Naive thymus-derived CD8-positive, alpha-beta T cell (primary cell): ENCODE data around the gene MMP20. TPM values are rescaled to one million over a fixed set of nuclear protein-coding genes. Genes with fewer than 3 reads are reported as not detected.

Experiments
- ATAC-seq, 2 donors: fragments of 150-1000 bp; cut with Tn5 transposase in 1 of 2; sonication (Bioruptor Pico), chemical (Tn5 transposase) in 1 of 2; 1 replicate in 1 of 2; 2 replicates in 1 of 2; pipeline ENCODE4 v1.10.0; 2021; ENCODE audit warnings: mild to moderate bottlenecking in 2 of 2, moderate library complexity in 2 of 2
- POLR2A ChIA-PET: fragments of 350-600 bp; sonication (Branson Sonifier 250); formaldehyde crosslinking; loops from one replicate; lab custom pipeline; 2021; ENCODE audit warnings: antibody characterized with exemption; lab: Charles Lee
- DNase-seq, 10 donors: peaks; one replicate each; pipeline versions ENCODE4 v3.0.0 to v3.0.0-alpha.2; 2020 to 2022
- H3K27ac Mint-ChIP-seq, 10 donors: one replicate each; pipeline ENCODE4 v1.8.0; 2020 to 2022; ENCODE audit warnings: mild to moderate bottlenecking in 10 of 10, mixed read lengths in 10 of 10, moderate library complexity in 4 of 10, inconsistent platforms in 1 of 10
- H3K27me3 Mint-ChIP-seq, 5 donors: one replicate each; pipeline ENCODE4 v1.8.0; 2021 to 2022; ENCODE audit warnings: mixed read lengths in 5 of 5
- H3K36me3 Mint-ChIP-seq, 3 donors: one replicate each; pipeline ENCODE4 v1.8.0; 2020 to 2022; ENCODE audit warnings: mixed read lengths in 3 of 3, mild to moderate bottlenecking in 2 of 3, inconsistent platforms in 1 of 3
- H3K4me1 Mint-ChIP-seq, 4 donors: one replicate each; pipeline ENCODE4 v1.8.0; 2021 to 2022; ENCODE audit warnings: mixed read lengths in 4 of 4
- H3K4me3 Mint-ChIP-seq, 10 donors: one replicate each; pipeline ENCODE4 v1.8.0; 2020 to 2022; ENCODE audit warnings: mild to moderate bottlenecking in 10 of 10, mixed read lengths in 10 of 10, moderate library complexity in 6 of 10, inconsistent platforms in 1 of 10
- H3K9me3 Mint-ChIP-seq, 9 donors: one replicate each; pipeline ENCODE4 v1.8.0; 2020 to 2022; ENCODE audit warnings: mixed read lengths in 9 of 9, mild to moderate bottlenecking in 3 of 9, inconsistent platforms in 1 of 9, moderate library complexity in 1 of 9
- polyA plus RNA-seq, 3 donors: library from polyadenylated mRNA; unstranded; fragments of 300-500 nt; fragmentation: Illumina TruSeq; gene quantifications; one replicate each; pipeline ENCODE4 v1.2.3, GENCODE V29; 2021
- total RNA-seq, 8 experiments: library from RNA in 2 of 8; stranded (reverse) in 2 of 8; gene quantifications; one replicate each; pipeline ENCODE4 v1.2.3 and lab custom pipeline; 2021 to 2026

The MMP20 gene
- total and polyA plus RNA-seq, 5 experiments from 2014 or later = not detected

DNA sequence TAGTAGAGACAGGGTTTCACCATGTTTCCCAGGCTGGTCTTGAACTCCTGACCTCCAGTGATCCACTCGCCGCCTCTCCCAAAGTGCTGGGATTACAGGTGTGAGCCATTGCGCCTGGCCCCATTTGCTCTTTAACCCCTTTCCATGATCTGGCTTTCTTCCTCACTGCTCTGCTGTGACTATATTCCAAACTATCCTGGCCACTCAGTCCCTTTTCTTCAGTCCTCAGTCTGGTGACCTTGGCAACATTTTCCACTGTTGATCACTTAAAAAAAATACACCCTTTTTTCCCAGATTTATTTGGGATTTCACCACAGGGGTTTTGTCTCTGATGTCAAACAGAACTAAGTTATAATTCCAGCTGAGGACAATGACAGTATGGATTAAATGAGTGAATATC is 24.5 kb downstream of the MMP20 start:
- POLR2A ChIA-PET = no interaction called here
- no peak for DNase-seq
- ATAC-seq = no peak
- Mint-ChIP-seq H3K27me3 (peaks cover 0 to 2% (median 0%) of the 10 kb centered on the region in 5 donors), H3K36me3 (no peaks in the 10 kb centered on the region), H3K9me3 (no peaks in the 10 kb centered on the region), H3K27ac (peak overlapping the region in 2 of 10 donors; percentile 40 to 60), H3K4me3 (no peak overlapping the region), H3K4me1 (peaks cover 0 to 8% (median 0%) of the 10 kb centered on the region in 4 donors)

DNA sequence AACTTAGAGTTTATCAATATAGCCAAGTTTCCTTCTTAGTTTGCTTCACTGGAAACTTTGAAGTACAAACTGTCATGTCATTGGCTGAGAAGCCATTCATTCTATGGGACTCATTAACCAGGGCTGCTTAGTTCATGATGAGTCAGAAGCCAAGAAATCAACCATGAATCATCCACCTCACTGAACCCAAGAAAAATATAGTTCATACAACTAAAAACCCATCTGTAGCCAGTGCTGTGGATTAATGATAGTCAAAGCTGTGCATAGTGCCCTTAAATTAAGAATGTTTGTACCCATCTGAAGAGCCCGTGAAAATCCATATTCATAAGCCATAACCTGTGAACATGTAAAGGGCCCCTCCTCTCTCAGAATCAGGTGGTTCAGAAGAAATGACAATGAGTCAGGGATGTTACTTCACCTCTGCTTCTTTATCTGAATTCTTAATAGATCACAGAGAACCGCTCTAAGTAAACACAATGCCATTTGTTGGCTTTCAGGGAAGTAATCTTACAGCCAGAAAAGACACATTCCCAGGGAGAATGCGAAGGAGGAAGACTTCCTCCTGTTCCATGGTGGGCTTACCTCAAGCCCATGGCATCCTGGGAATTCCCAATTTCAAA is 25.4 kb downstream of the MMP20 start:
- DNase-seq = no peak
- POLR2A ChIA-PET = interaction anchor here (0.7 kb wide), 1 partner anchor 146 kb away, joined by 8 read pairs; no protein-coding TSS in a partner anchor
- no peak overlapping the region for H3K27ac Mint-ChIP-seq
- H3K4me3 Mint-ChIP-seq = no peak overlapping the region
- ATAC-seq = no peak
- H3K27me3 Mint-ChIP-seq = peaks cover 0 to 2% (median 0%) of the 10 kb centered on the region in 5 donors
- peaks cover 0 to 8% (median 0%) of the 10 kb centered on the region in 4 donors for H3K4me1 Mint-ChIP-seq
- H3K9me3 Mint-ChIP-seq = no peaks in the 10 kb centered on the region
- no peaks in the 10 kb centered on the region for H3K36me3 Mint-ChIP-seq

DNA sequence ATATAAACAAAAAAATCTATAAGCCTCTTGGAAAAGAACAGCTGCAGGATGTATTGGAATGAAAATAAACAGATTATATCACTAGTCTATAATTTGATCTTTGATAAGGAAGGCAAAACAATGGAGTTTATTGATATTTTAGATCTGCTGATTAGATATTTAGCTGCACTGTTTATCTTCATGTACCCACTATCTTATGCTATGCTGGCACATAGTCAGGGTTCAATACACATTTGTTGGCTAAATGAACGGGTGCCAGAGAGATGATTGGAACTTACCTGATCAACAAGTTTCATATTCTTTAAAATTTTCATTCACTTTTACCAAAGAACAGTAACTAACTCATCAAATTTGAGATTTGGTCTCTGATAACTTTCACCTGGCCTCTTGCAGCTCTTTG is 26.9 kb downstream of the MMP20 start:
- H3K36me3 Mint-ChIP-seq = no peaks in the 10 kb centered on the region
- POLR2A ChIA-PET = no interaction called here

DNA sequence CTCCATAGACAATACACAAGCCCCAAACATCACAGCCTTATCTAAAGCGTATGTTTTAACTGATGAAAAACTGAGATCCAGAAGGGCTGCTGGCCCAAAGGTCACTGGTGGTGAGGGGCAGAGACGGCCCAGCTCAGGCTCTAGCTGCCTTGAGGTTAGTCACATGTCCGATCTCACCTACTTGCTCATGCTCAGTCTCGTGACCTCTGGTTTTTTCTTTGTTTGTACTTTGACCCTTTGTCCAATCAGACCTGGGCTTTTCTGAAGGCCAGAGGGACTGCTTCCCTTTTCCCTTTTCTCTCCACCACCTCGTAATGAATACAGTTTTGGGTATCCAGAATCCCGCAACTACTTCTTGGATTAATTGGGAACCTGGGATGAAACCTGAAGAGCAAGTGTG is 28.6 kb downstream of the MMP20 start:
- H3K4me3 Mint-ChIP-seq = no peak overlapping the region
- no peaks in the 10 kb centered on the region for H3K9me3 Mint-ChIP-seq
- POLR2A ChIA-PET = no interaction called here
- H3K27ac Mint-ChIP-seq = no peak overlapping the region
- DNase-seq (no peak), ATAC-seq (no peak)
- peaks cover 0 to 8% (median 0%) of the 10 kb centered on the region in 4 donors for H3K4me1 Mint-ChIP-seq
- H3K36me3 Mint-ChIP-seq = no peaks in the 10 kb centered on the region
- no peaks in the 10 kb centered on the region for H3K27me3 Mint-ChIP-seq

More for the DNA sequence above, 26.9 kb downstream of the MMP20 start:
- peaks cover 0 to 2% (median 0%) of the 10 kb centered on the region in 5 donors for H3K27me3 Mint-ChIP-seq
- no peaks in the 10 kb centered on the region for H3K9me3 Mint-ChIP-seq
- DNase-seq (no peak), ATAC-seq (no peak)
- peaks cover 0 to 8% (median 0%) of the 10 kb centered on the region in 4 donors for H3K4me1 Mint-ChIP-seq
- no peak overlapping the region for H3K4me3 Mint-ChIP-seq
- no peak overlapping the region for H3K27ac Mint-ChIP-seq

DNA sequence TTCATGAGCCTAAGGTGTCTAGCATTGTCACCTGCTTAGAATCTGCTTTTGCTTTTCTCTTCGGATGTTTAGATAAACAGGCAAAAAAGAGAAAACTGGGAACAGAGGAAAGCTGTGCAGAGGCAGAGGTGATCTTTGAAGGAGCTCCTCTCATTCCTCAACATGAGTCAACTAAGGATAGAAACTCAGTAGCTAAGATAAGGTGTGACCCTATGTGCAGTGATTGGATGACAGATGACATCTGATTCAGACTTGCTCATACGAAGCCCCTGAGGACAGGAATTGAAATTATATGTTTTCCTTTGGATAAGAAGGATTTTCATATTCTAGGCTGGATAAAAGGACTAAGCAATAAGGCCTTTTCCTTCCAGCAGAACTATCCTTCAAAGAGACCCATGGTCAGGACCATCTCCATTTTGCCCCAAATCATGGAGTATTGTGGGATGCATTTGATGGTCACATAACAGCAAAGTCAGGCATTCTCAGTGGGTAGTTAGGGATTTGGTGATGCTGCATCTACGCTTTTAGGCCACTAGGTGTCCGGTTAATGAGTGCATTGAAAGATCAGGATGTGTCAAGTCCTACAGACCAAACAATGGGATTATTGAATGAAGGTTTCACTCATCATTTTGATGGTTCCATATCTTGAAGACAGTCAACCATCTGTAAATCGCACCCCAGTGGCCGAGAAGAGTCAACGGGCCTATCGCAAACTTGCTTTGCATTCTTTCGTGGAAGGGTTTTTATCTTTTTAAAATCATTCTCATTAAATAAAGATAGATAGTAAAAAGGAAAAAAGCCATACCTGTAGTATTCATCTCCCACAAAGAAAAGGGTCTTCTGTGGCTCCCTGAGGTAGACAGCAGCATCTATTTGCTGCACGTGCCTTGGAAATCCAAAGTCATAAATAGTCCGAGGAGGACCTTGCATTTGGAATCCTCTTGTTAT is 32.2 kb downstream of the MMP20 start:
- Mint-ChIP-seq H3K27me3 (no peaks in the 10 kb centered on the region), H3K36me3 (peaks cover 0 to 11% (median 0%) of the 10 kb centered on the region in 3 donors), H3K4me3 (no peak overlapping the region), H3K4me1 (peaks cover 0 to 14% (median 0%) of the 10 kb centered on the region in 4 donors), H3K9me3 (peaks cover 0 to 13% (median 1%) of the 10 kb centered on the region in 9 donors), H3K27ac (no peak overlapping the region)
- DNase-seq (no peak), ATAC-seq (no peak)
- POLR2A ChIA-PET = no interaction called here

DNA sequence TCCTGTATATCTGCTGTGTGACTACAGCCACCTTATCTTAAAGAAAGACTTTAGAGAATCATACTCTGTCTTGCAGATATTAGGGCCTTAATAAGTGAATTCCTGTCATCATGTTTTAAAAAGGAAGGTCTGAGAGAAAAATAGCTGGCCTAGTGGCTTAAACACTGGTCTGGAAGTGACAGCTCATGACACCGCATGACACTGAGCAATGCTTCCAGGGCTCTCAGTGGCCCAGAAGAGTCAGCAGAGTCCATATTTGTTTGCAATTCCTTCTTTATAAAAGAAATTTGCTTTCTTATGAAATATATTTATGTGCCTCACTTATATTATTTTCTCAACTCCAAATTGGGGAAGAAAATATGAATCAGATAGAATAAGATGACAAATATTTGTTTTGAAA is 33.0 kb downstream of the MMP20 start:
- ATAC-seq (no peak), DNase-seq (no peak)
- Mint-ChIP-seq H3K9me3 (peaks cover 0 to 21% (median 5%) of the 10 kb centered on the region in 9 donors), H3K27ac (no peak overlapping the region), H3K4me1 (peaks cover 0 to 14% (median 0%) of the 10 kb centered on the region in 4 donors), H3K36me3 (peaks cover 0 to 11% (median under 1%) of the 10 kb centered on the region in 3 donors), H3K27me3 (no peaks in the 10 kb centered on the region), H3K4me3 (no peak overlapping the region)
- POLR2A ChIA-PET = no interaction called here

DNA sequence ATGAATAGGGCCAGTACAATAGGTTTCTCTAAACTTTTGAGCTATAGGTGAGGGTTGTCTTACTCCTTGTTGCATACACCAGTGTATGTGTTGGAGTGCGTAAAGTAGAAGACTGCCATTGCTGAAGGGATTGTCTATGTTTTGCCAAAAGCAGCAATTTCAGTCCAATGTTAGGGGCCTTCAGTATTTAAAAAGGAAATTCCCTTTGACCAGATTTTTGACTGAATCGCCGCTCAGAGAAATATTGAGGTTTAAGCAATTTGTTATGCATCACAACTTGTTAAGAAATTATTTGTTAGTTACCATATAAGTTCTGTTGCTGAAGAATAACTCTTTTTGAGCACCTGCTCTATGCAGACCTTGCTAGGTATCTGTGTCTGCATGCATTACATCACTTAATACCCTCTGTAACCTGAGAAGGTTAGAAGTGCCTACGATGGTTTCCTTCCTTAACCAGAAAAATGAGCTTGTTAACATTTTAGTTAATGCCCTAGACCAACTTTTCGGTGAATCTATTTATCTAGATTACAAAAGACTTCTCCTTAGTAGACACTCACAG is 33.9 kb downstream of the MMP20 start:
- Mint-ChIP-seq H3K4me3 (no peak overlapping the region), H3K27me3 (no peaks in the 10 kb centered on the region), H3K4me1 (peaks cover 0 to 14% (median 0%) of the 10 kb centered on the region in 4 donors), H3K36me3 (peaks cover 0 to 11% (median 2%) of the 10 kb centered on the region in 3 donors), H3K9me3 (peaks cover 0 to 22% (median 6%) of the 10 kb centered on the region in 9 donors), H3K27ac (no peak overlapping the region)
- ATAC-seq (no peak), DNase-seq (no peak)
- POLR2A ChIA-PET = no interaction called here

DNA sequence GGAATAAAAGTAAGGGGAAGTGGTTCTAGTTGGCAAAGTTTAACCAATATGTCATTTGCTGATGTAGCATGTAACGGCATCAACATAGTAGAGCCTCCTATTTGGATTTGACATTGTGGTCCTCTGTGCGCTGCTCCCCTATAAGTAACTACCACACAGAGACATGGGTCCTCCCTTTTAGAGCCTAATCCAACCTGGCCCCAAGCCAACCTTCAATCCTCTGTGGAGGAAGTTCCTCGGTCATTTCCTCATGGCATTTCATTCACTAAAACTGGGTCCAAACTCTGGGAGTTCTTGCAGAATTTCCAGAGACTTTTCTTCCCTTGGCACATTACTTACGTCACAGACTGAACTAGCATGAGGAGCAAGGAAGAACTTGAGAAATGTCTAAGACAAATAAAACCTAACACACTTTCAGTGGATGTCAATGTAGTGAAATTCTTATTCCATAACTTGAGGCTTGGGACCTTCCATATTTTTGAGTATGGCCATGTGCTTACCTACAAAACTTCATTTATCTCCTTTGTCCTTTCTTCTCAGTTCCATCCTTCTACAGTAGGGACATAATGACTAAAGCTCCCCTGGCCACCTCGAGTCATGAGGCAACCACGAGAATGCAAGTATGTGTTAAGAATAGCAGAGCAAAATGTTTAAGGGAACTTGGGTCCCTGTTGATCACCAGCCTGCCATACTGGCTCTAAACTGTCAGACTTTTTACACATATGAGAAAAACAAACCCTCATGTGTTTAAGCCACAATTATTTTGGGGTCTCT is 34.7 kb downstream of the MMP20 start:
- Mint-ChIP-seq H3K4me1 (peaks cover 0 to 14% (median 0%) of the 10 kb centered on the region in 4 donors), H3K36me3 (peaks cover 0 to 11% (median 2%) of the 10 kb centered on the region in 3 donors), H3K27me3 (no peaks in the 10 kb centered on the region), H3K27ac (no peak overlapping the region), H3K4me3 (no peak overlapping the region), H3K9me3 (peaks cover 0 to 22% (median 8%) of the 10 kb centered on the region in 9 donors)
- DNase-seq = no peak
- POLR2A ChIA-PET = no interaction called here
- no peak for ATAC-seq

DNA sequence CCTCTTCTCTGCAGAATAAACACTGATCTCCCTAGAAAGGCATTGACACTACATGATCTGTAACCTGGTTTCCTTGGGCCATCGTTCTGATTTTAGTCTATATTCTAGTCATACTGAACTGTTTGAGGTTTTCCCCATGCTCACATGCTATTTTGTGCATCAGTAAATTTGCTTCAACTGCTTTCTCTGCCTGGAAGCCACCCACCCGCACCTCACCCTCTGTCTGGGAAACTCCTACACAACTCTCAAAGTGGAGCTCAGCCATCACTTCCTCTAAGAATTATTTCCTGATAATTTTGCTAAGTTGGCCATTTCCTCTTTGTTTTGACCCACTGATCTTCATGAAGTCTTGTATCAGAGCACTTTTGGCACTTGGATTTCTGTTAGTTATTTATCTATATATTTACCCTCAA is 36.1 kb downstream of the MMP20 start:
- peaks cover 0 to 14% (median 0%) of the 10 kb centered on the region in 4 donors for H3K4me1 Mint-ChIP-seq
- ATAC-seq (no peak), DNase-seq (no peak)
- peaks cover 0 to 11% (median 4%) of the 10 kb centered on the region in 3 donors for H3K36me3 Mint-ChIP-seq
- peaks cover 0 to 22% (median 8%) of the 10 kb centered on the region in 9 donors for H3K9me3 Mint-ChIP-seq
- no peak overlapping the region for H3K4me3 Mint-ChIP-seq
- POLR2A ChIA-PET = no interaction called here
- H3K27ac Mint-ChIP-seq = peak overlapping the region in 1 of 10 donors; percentile 34
- H3K27me3 Mint-ChIP-seq = no peaks in the 10 kb centered on the region

DNA sequence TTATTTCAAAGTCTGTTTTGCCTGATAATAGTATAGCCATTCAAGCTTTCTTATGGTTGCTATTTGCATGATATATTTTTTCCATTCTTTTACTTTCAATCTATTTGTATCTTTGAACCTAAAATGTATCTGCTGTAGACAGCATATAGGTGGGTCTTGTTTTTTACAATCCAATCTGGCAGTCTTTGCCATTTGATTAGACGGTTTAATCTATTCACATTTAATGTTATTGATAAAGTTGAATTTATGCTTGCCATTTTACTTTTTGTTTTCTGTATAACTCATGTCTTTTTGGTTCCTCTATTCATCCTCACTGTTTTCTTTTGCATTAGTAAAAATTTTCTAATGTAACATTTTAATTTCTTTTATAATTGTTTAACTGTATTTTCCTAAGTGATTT is 37.4 kb downstream of the MMP20 start:
- H3K27ac Mint-ChIP-seq = no peak overlapping the region
- ATAC-seq = no peak
- DNase-seq = no peak
- peaks cover 0 to 11% (median 4%) of the 10 kb centered on the region in 3 donors for H3K36me3 Mint-ChIP-seq
- H3K9me3 Mint-ChIP-seq = peaks cover 0 to 22% (median 8%) of the 10 kb centered on the region in 9 donors
- no peaks in the 10 kb centered on the region for H3K27me3 Mint-ChIP-seq
- no peak overlapping the region for H3K4me3 Mint-ChIP-seq
- peaks cover 0 to 14% (median 0%) of the 10 kb centered on the region in 4 donors for H3K4me1 Mint-ChIP-seq
- POLR2A ChIA-PET = no interaction called here

DNA sequence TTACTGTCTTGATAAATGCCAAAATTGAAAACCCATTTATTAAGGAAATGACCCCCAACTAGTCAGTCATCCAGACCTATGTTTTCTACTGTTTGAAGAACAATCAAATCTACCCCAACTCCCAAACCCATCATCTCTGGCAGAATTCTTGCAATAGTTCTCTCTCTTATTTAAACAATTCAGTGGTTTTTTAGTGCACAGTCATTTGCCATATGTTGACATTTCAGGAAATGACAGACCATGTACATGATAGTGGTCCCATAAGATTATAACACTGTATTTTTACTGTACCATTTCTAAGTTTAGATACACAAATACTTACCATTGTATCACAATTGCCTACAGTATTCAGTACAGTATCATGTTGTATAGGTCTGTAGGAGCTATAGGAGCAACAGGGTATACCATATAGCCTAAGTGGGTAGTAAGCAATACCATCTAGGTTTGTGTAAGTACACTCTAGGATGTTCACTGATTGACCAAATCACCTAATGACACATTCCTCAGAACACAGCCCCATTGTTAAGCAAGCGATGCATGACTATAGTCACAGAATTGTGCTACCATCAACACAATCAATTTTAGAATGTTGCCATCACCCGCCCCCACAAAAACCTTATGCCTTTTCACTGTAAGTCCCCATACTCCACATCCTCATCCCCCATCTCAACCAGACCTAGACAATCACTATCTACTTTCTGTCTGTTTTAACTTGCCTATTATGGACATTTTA is 41.8 kb downstream of the MMP20 start:
- ATAC-seq = no peak
- no peaks in the 10 kb centered on the region for H3K27me3 Mint-ChIP-seq
- no peak overlapping the region for H3K27ac Mint-ChIP-seq
- H3K4me3 Mint-ChIP-seq = no peak overlapping the region
- H3K4me1 Mint-ChIP-seq = peaks cover 0 to 6% (median 0%) of the 10 kb centered on the region in 4 donors
- POLR2A ChIA-PET = no interaction called here
- DNase-seq = no peak
- H3K36me3 Mint-ChIP-seq = peaks cover 0 to 4% (median 0%) of the 10 kb centered on the region in 3 donors
- peaks cover 0 to 14% (median 5%) of the 10 kb centered on the region in 9 donors for H3K9me3 Mint-ChIP-seq
